ENCODE results near the gene UNC13A.

The UNC13A gene

DNA sequence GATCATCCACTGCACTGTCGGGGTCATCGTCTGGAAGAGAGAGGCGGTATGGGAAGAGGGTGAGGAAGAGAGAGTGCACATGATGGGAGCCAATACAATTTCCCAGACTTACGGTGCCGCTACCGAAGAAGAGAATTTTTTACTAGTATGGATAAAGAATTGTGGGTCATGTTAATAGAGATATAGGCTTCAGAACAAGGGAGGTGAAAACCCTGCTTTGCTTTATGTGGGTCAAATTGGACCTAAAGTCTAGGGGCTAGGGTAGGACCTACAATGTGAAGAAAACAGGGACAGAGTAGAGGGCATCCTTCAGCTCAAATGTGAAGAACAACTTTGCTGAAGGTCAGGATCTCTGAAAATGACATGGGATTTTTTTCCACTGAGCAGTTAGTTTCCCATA is 29.9 kb downstream of the UNC13A start:
- TF ChIP-seq ZFX (IDR thresholded peaks at IDR 0.05) (no peak), CTCF (conservative IDR thresholded peaks at IDR 0.05) (no peak)
- H3K27ac ChIP-seq = no peak overlapping the region

DNA sequence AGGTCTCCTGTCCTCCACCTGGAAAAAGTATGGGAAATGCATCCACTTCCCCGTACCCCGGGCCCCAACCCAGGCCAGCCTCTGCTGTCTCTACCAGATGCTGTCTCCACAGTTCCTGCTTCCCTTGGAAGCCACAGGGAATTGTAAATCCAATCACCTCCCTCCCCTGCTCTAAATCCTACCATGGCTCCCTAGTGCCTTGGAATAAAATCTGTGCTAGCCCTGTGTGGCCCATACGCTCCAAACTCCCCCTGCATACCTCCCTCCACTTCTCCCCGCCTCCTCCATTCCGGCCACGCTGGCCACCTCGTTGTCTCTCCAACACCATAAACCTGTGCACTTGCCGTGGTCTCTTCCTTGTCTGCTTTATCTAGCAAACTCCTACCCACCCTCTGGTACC is 31.2 kb downstream of the UNC13A start:
- H3K27ac ChIP-seq = no peak overlapping the region
- TF ChIP-seq CTCF (conservative IDR thresholded peaks at IDR 0.05) (no peak), ZFX (IDR thresholded peaks at IDR 0.05) (no peak)

DNA sequence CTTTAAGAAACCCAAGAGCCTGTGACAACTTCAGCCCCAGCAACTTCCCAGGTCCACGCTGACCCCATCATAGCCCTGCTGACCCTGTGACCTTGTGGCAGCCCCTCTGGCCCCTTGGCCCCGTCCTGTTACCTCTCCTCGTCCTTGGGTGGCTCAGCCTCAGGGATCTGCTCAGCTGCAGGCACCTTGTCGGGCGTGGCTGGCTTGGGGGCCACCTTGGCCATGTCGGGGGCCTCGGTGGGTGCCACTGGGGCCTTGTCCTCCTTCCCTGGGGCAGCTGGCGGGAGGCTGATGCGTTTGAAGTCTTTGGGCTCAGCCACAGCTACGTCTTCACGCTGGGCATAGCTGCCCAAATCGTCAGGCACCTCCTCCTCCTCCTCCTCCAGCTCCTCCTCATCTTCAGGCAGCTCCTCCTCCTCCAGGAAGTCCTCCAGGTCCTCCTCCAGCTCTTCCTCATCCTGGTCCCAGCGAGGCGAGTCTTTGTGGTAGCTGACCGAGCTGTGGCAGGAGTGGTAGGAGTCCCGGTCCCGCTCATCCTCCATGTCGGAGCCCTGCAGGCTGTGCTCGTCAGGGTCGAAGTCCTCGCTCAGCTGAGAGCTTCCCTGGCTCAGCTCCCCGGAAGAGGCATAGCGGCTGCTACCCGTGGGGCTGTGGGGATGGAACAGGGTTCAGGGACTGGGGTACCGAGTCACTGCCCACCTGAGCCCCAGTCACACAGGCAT is 32.2 kb downstream of the UNC13A start:
- H3K27ac ChIP-seq = no peak overlapping the region
- TF ChIP-seq ZFX (IDR thresholded peaks at IDR 0.05) (no peak), CTCF (conservative IDR thresholded peaks at IDR 0.05) (no peak)

DNA sequence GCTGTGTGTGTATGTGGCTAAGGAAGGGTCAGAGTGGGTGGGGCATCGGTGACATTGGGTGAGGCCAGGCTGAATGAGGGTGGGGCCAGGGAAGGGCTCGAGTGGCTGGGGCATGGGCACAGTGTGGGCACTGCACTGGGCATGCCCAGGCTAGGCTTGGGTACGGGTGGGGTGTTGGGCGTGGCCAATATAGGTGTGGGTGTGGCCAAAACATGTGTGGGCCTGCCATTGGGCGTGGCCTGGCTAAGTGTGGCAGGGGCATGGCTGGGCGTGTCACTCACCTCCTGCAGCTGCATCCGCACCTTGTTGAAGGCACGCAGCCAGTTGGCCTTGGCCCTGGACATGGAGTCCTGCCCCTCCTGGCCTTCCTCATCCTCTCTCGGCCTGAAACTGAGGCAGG is 33.2 kb downstream of the UNC13A start:
- no peak for TF ChIP-seq ZFX (IDR thresholded peaks at IDR 0.05)
- no peak for TF ChIP-seq CTCF (conservative IDR thresholded peaks at IDR 0.05)
- H3K27ac ChIP-seq = no peak overlapping the region

- no peak overlapping the region for H3K27ac ChIP-seq
- TF ChIP-seq CTCF (conservative IDR thresholded peaks at IDR 0.05) (no peak), ZFX (IDR thresholded peaks at IDR 0.05) (no peak)
Observed at GRCh38 chr19:17652627-17653026, 35.5 kb downstream of the UNC13A start.

- TF ChIP-seq ZFX (IDR thresholded peaks at IDR 0.05) = no peak
- no peak for TF ChIP-seq CTCF (conservative IDR thresholded peaks at IDR 0.05)
Observed at GRCh38 chr19:17648786-17649185, 39.4 kb downstream of the UNC13A start.

GRCh38 chr19:17648097-17648660 is 40.0 kb downstream of the UNC13A start:
- TF ChIP-seq CTCF (conservative IDR thresholded peaks at IDR 0.05) (no peak), ZFX (IDR thresholded peaks at IDR 0.05) (no peak)
- H3K27ac ChIP-seq = no peak overlapping the region

More at GRCh38 chr19:17648786-17649185, 39.4 kb downstream of the UNC13A start:
- H3K27ac ChIP-seq = no peak overlapping the region
